GM12878 (cell line): ENCODE data around the gene ASAP3. TPM values are rescaled to one million over a fixed set of nuclear protein-coding genes. Genes with fewer than 3 reads are reported as not detected.
A peak's percentile ranks its signal among the peaks of the same experiment; 100 is the strongest.

Experiments used
- BACH1 ChIP-seq: fragments of 450-650 bp; IDR thresholded peaks from 2 replicates; pipeline ENCODE4 v1.6.1; 2017; ENCODE audit warnings: mild to moderate bottlenecking, borderline replicate concordance
- BRCA1 ChIP-seq: IDR thresholded peaks from 2 replicates; pipeline ENCODE4 v1.6.1; 2011; ENCODE audit warnings: low read depth, low read length, improper control_type of control experiment
- CEBPZ ChIP-seq: fragments of 150-350 bp; IDR thresholded peaks from 2 replicates; pipeline ENCODE4 v1.6.1; 2016; ENCODE audit warnings: low read depth, low read length
- CHD2 ChIP-seq: IDR thresholded peaks from 2 replicates; pipeline ENCODE4 v1.6.1; 2011; ENCODE audit warnings: low read depth, low read length, improper control_type of control experiment, borderline replicate concordance
- EED ChIP-seq: sonication (generic); IDR thresholded peaks from 2 replicates; pipeline ENCODE4 v1.6.1; 2016; ENCODE audit warnings: antibody characterized with exemption, low read depth
- EP300 ChIP-seq, 2 experiments: fragments of 150-350 bp in 1 of 2; IDR thresholded peaks; 2 replicates each; pipeline ENCODE4 v1.6.1; 2011 to 2012; ENCODE audit warnings: low read depth in 2 of 2, low read length in 2 of 2, borderline replicate concordance in 1 of 2, improper control_type of control experiment in 1 of 2, inconsistent platforms in 1 of 2; ENCODE audit not compliant: control insufficient read depth in 1 of 2
- HDGF ChIP-seq: fragments of 450-650 bp; IDR thresholded peaks from 2 replicates; pipeline ENCODE4 v1.6.1; 2016; ENCODE audit warnings: antibody characterized with exemption
- KAT2A ChIP-seq: conservative IDR thresholded peaks from 2 replicates; pipeline ENCODE4 v1.6.1; 2011; ENCODE audit warnings: low read depth, low read length; ENCODE audit not compliant: control insufficient read depth
- KDM1A ChIP-seq: fragments of 200-600 bp; sonication (generic); IDR thresholded peaks from 2 replicates; pipeline ENCODE4 v1.6.1; 2016; ENCODE audit warnings: borderline replicate concordance
- MAX ChIP-seq: IDR thresholded peaks from 2 replicates; pipeline ENCODE4 v1.6.1; 2012; ENCODE audit warnings: low read depth, low read length, improper control_type of control experiment
- MXI1 ChIP-seq: fragments of 150-350 bp; IDR thresholded peaks from 2 replicates; pipeline ENCODE4 v1.6.1; 2011; ENCODE audit warnings: low read depth, mild to moderate bottlenecking, inconsistent platforms, low read length, improper control_type of control experiment
- MYC ChIP-seq: IDR thresholded peaks from 2 replicates; pipeline ENCODE4 v1.6.1; 2011; ENCODE audit warnings: mild to moderate bottlenecking, low read length, moderate library complexity, inconsistent platforms; ENCODE audit not compliant: insufficient read depth, insufficient replicate concordance, insufficient read length, severe bottlenecking
- NR2C2 ChIP-seq: IDR thresholded peaks from 2 replicates; pipeline ENCODE4 v1.6.1; 2011; ENCODE audit warnings: borderline replicate concordance, low read depth; ENCODE audit not compliant: control insufficient read depth, insufficient read length
- RUNX3 ChIP-seq: IDR thresholded peaks from 2 replicates; pipeline ENCODE4 v1.6.1; 2012; ENCODE audit warnings: low read length, inconsistent platforms
- SIN3A ChIP-seq: IDR thresholded peaks from 2 replicates; pipeline ENCODE4 v1.6.1; 2012; ENCODE audit warnings: low read depth, low read length, improper control_type of control experiment
- SKIL ChIP-seq: fragments of 450-650 bp; IDR thresholded peaks from 2 replicates; pipeline ENCODE4 v1.6.1; 2017; ENCODE audit warnings: mild to moderate bottlenecking, low read depth, inconsistent platforms; ENCODE audit not compliant: poor library complexity, severe bottlenecking
- SMARCA5 ChIP-seq: fragments of 450-650 bp; IDR thresholded peaks from 2 replicates; pipeline ENCODE4 v1.6.1; 2017; ENCODE audit warnings: mild to moderate bottlenecking
- SPI1 ChIP-seq: IDR thresholded peaks from 2 replicates; pipeline ENCODE4 v1.6.1; 2011; ENCODE audit warnings: low read depth, mild to moderate bottlenecking, low read length, moderate library complexity, borderline replicate concordance; ENCODE audit not compliant: insufficient read depth
- SUPT20H ChIP-seq: IDR thresholded peaks from 2 replicates; pipeline ENCODE4 v1.6.1; 2011; ENCODE audit warnings: low read depth, mild to moderate bottlenecking, low read length, moderate library complexity, borderline replicate concordance; ENCODE audit not compliant: control insufficient read depth
- ZNF384 ChIP-seq: IDR thresholded peaks from 2 replicates; pipeline ENCODE4 v1.6.1; 2012; ENCODE audit warnings: low read depth, mild to moderate bottlenecking, low read length, improper control_type of control experiment, borderline replicate concordance
- ZNF622 ChIP-seq: fragments of 450-650 bp; IDR thresholded peaks from 2 replicates; pipeline ENCODE4 v1.6.1; 2017; ENCODE audit warnings: mild to moderate bottlenecking, inconsistent platforms
- polyA plus RNA-seq, 11 experiments: library from polyadenylated mRNA; depleted of rRNA in 4 of 11; unstranded in 6 of 11; stranded (reverse) in 5 of 11; fragments of >200 nt; fragmentation: Nextera tagmentation in 4 of 11; fragmentation: Illumina TruSeq in 1 of 11; extraction: Ambion mirVana in 4 of 11; extraction: Trizol in 1 of 11; gene quantifications; 1 replicate in 1 of 11; 2 replicates in 10 of 11; pipeline versions ENCODE4 v1.2.1 to v1.2.3, GENCODE V29; 2011 to 2016; ENCODE audit warnings: inconsistent platforms in 2 of 11, missing spikeins in 2 of 11, low read depth in 1 of 11
- total RNA-seq, 4 experiments: library from RNA; depleted of rRNA in 3 of 4; stranded (reverse); fragments of >200 nt in 3 of 4; fragmentation: Illumina TruSeq in 1 of 4; extraction: Trizol in 1 of 4; gene quantifications; 2 replicates each; pipeline versions ENCODE4 v1.2.1 to v1.2.3, GENCODE V29; 2013 to 2021
- TF ChIP-seq, protein P1 (sequence below): fragments of 450-650 bp; IDR thresholded peaks from 2 replicates; pipeline ENCODE4 v1.6.1; 2017; ENCODE audit warnings: borderline replicate concordance

Gene ASAP3
- total and polyA plus RNA-seq, 10 of the 15 experiments (the other 5 are each of a cell fraction or from before 2014, with no cell fraction given) = 0.04 to 0.92 (median 0.34) TPM; not detected in 1

DNA sequence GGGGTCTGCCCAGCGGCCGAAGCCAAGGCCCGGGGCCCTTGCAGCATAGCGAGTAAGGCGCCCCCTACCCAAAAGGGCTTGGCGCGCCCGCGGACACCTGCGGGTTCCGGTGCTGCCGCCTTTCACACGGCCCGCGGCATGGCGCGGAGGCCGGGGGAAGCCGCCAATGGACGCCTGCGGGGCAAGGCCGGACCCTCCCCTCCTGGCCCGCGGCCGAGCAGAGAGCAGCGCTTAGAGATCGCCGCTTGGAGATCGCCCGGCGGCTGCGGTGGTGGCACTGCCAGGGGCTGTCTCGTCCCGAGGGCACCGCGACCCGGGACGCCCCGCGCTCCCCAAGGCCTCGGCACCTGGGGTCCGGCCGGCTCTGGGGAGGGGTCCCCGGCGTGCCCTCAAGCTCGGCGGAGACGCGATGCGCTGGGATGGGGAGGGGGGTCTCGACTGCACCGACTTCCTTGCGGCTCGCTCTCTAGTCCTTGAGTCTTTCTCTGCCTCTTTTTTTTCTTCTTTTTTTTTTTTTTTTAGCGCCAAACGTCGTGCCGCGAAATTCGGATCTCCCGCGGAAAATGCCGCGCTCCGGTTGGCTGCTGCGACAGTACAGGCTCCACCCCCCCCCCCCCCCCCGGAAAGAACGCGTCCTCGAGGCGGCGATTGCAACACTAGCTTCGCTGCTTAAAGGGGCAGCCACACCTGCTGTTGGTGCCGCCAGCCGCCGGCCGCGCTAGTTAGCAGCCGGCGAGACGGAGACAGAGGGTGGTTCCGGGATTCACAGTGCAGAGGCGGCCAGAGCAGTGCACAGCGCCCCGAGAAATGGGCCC is 47.0 kb upstream of the ASAP3 start, which contains the start of gene E2F2 (continued):
- TF ChIP-seq SKIL = no peak
- 0 out of 2 replicates have a peak, but pooled peaks have one; percentile 66 for TF ChIP-seq HDGF
- no peak for TF ChIP-seq SPI1
- no peak for TF ChIP-seq KDM1A
- TF ChIP-seq MAX = peak; percentile 60; the same call in 1 of the 2 replicates
- no peak for TF ChIP-seq ZNF622
- TF ChIP-seq SUPT20H = no peak
- peak; percentile 82 for TF ChIP-seq MXI1
- no peak for TF ChIP-seq CEBPZ
- 0 out of 2 replicates have a peak, but pooled peaks have one; percentile 20 for TF ChIP-seq CHD2
- TF ChIP-seq KAT2A = no peak
- TF ChIP-seq SMARCA5 = no peak
- TF ChIP-seq EP300 (IDR thresholded peaks at IDR 0.05; ENCODE audit: borderline replicate concordance in 1 of 2, control insufficient read depth in 1 of 2, low read depth in 2 of 2, low read length in 2 of 2) = no peak
- TF ChIP-seq RUNX3 = no peak; the same call in 1 of the 2 replicates
- no peak for TF ChIP-seq BACH1
- TF ChIP-seq NR2C2 = no peak
- no peak for TF ChIP-seq MYC
- TF ChIP-seq BRCA1 = no peak
- no peak for TF ChIP-seq EED
- TF ChIP-seq, protein P1, sequence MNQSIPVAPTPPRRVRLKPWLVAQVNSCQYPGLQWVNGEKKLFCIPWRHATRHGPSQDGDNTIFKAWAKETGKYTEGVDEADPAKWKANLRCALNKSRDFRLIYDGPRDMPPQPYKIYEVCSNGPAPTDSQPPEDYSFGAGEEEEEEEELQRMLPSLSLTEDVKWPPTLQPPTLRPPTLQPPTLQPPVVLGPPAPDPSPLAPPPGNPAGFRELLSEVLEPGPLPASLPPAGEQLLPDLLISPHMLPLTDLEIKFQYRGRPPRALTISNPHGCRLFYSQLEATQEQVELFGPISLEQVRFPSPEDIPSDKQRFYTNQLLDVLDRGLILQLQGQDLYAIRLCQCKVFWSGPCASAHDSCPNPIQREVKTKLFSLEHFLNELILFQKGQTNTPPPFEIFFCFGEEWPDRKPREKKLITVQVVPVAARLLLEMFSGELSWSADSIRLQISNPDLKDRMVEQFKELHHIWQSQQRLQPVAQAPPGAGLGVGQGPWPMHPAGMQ = no peak
- TF ChIP-seq ZNF384 = peak; percentile 92
- peak; percentile 95 for TF ChIP-seq SIN3A
